Hepatocyte (in vitro differentiated cells): ENCODE measurements around the gene DMD.

Experiments used
- EZH2 ChIP-seq: fragments of 200-600 bp; sonication (generic); IDR thresholded peaks from 2 replicates; pipeline ENCODE4 v1.6.1; 2016; ENCODE audit warnings: antibody characterized with exemption, mild to moderate bottlenecking, borderline replicate concordance
- EZH2phosphoT487 ChIP-seq: fragments of 200-600 bp; sonication (generic); IDR thresholded peaks from one replicate; pipeline ENCODE4 v1.6.1; 2018; ENCODE audit warnings: antibody characterized with exemption, mild to moderate bottlenecking, low read depth, moderate library complexity; ENCODE audit not compliant: unreplicated experiment, severe bottlenecking
- TF ChIP-seq, protein P1 (sequence below): fragments of 200-600 bp; sonication (generic); IDR thresholded peaks from 2 replicates; pipeline ENCODE4 v1.5.1; 2016; ENCODE audit warnings: antibody characterized with exemption, mild to moderate bottlenecking; ENCODE audit not compliant: poor library complexity

DNA sequence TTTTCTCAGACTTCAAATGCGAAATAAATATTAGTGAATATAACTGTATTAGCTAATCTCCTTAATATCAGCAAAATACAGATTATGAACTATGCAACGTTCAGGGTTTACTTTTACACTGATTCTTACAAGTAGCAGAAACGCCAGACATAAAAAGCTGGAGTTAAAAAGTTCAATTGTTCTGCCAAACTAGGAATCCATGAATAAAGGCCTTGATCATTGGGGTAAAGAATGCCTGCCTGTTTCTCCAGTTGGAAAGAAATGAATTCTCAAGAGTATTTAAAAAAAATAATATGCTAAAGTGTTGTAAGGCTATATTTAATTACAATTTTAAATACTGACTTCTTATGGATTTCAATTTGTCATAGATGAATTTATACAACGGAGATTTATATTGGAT, 612.2 kb downstream of the DMD start:
- TF ChIP-seq, protein P1, sequence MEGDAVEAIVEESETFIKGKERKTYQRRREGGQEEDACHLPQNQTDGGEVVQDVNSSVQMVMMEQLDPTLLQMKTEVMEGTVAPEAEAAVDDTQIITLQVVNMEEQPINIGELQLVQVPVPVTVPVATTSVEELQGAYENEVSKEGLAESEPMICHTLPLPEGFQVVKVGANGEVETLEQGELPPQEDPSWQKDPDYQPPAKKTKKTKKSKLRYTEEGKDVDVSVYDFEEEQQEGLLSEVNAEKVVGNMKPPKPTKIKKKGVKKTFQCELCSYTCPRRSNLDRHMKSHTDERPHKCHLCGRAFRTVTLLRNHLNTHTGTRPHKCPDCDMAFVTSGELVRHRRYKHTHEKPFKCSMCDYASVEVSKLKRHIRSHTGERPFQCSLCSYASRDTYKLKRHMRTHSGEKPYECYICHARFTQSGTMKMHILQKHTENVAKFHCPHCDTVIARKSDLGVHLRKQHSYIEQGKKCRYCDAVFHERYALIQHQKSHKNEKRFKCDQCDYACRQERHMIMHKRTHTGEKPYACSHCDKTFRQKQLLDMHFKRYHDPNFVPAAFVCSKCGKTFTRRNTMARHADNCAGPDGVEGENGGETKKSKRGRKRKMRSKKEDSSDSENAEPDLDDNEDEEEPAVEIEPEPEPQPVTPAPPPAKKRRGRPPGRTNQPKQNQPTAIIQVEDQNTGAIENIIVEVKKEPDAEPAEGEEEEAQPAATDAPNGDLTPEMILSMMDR: no peak
- TF ChIP-seq EZH2 (no peak), EZH2phosphoT487 (no peak)
